Germinal center (tissue), 1 donor: Measurements from ENCODE around the gene ZBED6.
"Not testable (repeated sequence)": the region's sequence is repeated elsewhere in the genome, so short reads cannot be mapped to it uniquely, and the experiment has no call there.

Source experiments
- DNase-seq: peaks from one replicate; pipeline ENCODE4 v3.0.0; 2012; ENCODE audit warnings: mixed read lengths, low spot score

Gene ZBED6

GRCh38 chr1:203795441-203796235 lies at the start of gene ZBED6, which contains the start of gene ZC3H11A:
TSS of gene ZBED6 (plus strand) at chr1:203795623. CDS start at chr1:203797523, 1,900 bp downstream.
TSS of gene ZC3H11A (plus strand) at chr1:203795623. CDS start at chr1:203817071, 21,448 bp downstream.
- peak; percentile 96 for DNase-seq

- no peak for DNase-seq
These were observed 49.1 kb upstream of the ZBED6 start for GRCh38 chr1:203746281-203746680.

- DNase-seq, result no peak
These were observed 44.4 kb upstream of the ZBED6 start for GRCh38 chr1:203751051-203751450.

GRCh38 chr1:203751618-203752361 lies 43.6 kb upstream of the ZBED6 start:
- DNase-seq, result not testable (repeated sequence)

- peak; percentile 35 for DNase-seq
These were observed 41.0 kb upstream of the ZBED6 start for GRCh38 chr1:203754455-203754864.

GRCh38 chr1:203756036-203756435 lies 39.4 kb upstream of the ZBED6 start:
- no peak for DNase-seq

GRCh38 chr1:203758749-203759148 lies 36.7 kb upstream of the ZBED6 start:
- not testable (repeated sequence) for DNase-seq

GRCh38 chr1:203760506-203760905 lies 34.9 kb upstream of the ZBED6 start:
- no peak for DNase-seq

- not testable (repeated sequence) for DNase-seq
These were observed 33.5 kb upstream of the ZBED6 start for GRCh38 chr1:203761958-203762357.

- DNase-seq, result no peak
These were observed 31.9 kb upstream of the ZBED6 start for GRCh38 chr1:203763505-203763904.

- no peak for DNase-seq
These were observed 31.1 kb upstream of the ZBED6 start for GRCh38 chr1:203764105-203765028.

- DNase-seq, result peak; percentile 70
These were observed 30.2 kb upstream of the ZBED6 start, which contains the start of gene LAX1 for GRCh38 chr1:203765029-203765837. TSS of gene LAX1 (plus strand) at chr1:203765183. CDS start at chr1:203765566, 383 bp downstream.

GRCh38 chr1:203768256-203768655 lies 27.2 kb upstream of the ZBED6 start:
- no peak for DNase-seq

- DNase-seq, result no peak
These were observed 25.7 kb upstream of the ZBED6 start for GRCh38 chr1:203769505-203770343.

- no peak for DNase-seq
These were observed 23.5 kb upstream of the ZBED6 start for GRCh38 chr1:203771901-203772301.

GRCh38 chr1:203772836-203773235 lies 22.6 kb upstream of the ZBED6 start:
- DNase-seq, result no peak

- no peak for DNase-seq
These were observed 18.8 kb upstream of the ZBED6 start for GRCh38 chr1:203776636-203777035.

GRCh38 chr1:203777596-203777995 lies 17.8 kb upstream of the ZBED6 start:
- no peak for DNase-seq

GRCh38 chr1:203778146-203778545 lies 17.3 kb upstream of the ZBED6 start:
- no peak for DNase-seq

- DNase-seq, result no peak
These were observed 16.6 kb upstream of the ZBED6 start for GRCh38 chr1:203778789-203779188.
